GM18502 (cell line): ENCODE data around the gene PLXNB3.
"Not testable (repeated sequence)": the region's sequence is repeated elsewhere in the genome, so short reads cannot be mapped to it uniquely, and the experiment has no call there.

Experiments
- ATAC-seq: cut with Tn5 transposase; IDR thresholded peaks from one replicate; pipeline ENCODE4 v1.9.1; 2021; ENCODE audit warnings: mild to moderate bottlenecking; ENCODE audit not compliant: unreplicated experiment, poor library complexity

The PLXNB3 gene

GRCh38 chrX:153763989-153764755 lies at the start of gene PLXNB3:
PLXNB3 (plus strand) TSS chrX:153764249; CDS start chrX:153765536, 1,287 bp downstream.
- ATAC-seq, result peak; percentile 70

- no peak for ATAC-seq
Observed at GRCh38 chrX:153714256-153714655, 49.8 kb upstream of the PLXNB3 start.

- no peak for ATAC-seq
Observed at GRCh38 chrX:153717445-153717844, 46.6 kb upstream of the PLXNB3 start.

- ATAC-seq, result no peak
Observed at GRCh38 chrX:153719238-153719637, 44.8 kb upstream of the PLXNB3 start.

GRCh38 chrX:153719701-153720100 lies 44.3 kb upstream of the PLXNB3 start:
- ATAC-seq, result no peak

GRCh38 chrX:153722704-153723350 lies 41.2 kb upstream of the PLXNB3 start:
- ATAC-seq, result no peak

GRCh38 chrX:153723351-153724251 lies 40.4 kb upstream of the PLXNB3 start:
- peak; percentile 35 for ATAC-seq

GRCh38 chrX:153724252-153725038 lies 39.6 kb upstream of the PLXNB3 start, which contains the start of the genes ABCD1 and BCAP31:
ABCD1 (plus strand) TSS chrX:153724856; CDS start chrX:153725267, 411 bp downstream.
BCAP31 (minus strand) TSS chrX:153724387; CDS start chrX:153723244, 1,143 bp downstream.
- peak; percentile 58 for ATAC-seq

GRCh38 chrX:153725039-153725831 lies 38.8 kb upstream of the PLXNB3 start:
- no peak for ATAC-seq

- no peak for ATAC-seq
Observed at GRCh38 chrX:153725832-153726285, 38.2 kb upstream of the PLXNB3 start.

GRCh38 chrX:153726286-153727122 lies 37.5 kb upstream of the PLXNB3 start:
- ATAC-seq, result peak; percentile 56

GRCh38 chrX:153727123-153727931 lies 36.7 kb upstream of the PLXNB3 start:
- ATAC-seq, result no peak

GRCh38 chrX:153728095-153728494 lies 36.0 kb upstream of the PLXNB3 start:
- ATAC-seq, result no peak

GRCh38 chrX:153728951-153729631 lies 35.0 kb upstream of the PLXNB3 start:
- no peak for ATAC-seq

- not testable (repeated sequence) for ATAC-seq
Observed at GRCh38 chrX:153730115-153730514, 33.9 kb upstream of the PLXNB3 start.

- ATAC-seq, result no peak
Observed at GRCh38 chrX:153731117-153731844, 32.8 kb upstream of the PLXNB3 start.
